GM12801 (cell line): ENCODE data around the gene SIGLEC9.

Experiments used
- CTCF ChIP-seq: IDR thresholded peaks from one replicate; pipeline ENCODE4 v1.5.1; 2011; ENCODE audit warnings: control low read depth; ENCODE audit not compliant: insufficient read length; ENCODE audit errors: extremely low read depth

The SIGLEC9 gene

GRCh38 chr19:51135986-51136762 lies 11.5 kb downstream of the SIGLEC9 start:
- no peak for TF ChIP-seq CTCF

GRCh38 chr19:51136851-51137551 lies 12.3 kb downstream of the SIGLEC9 start:
- no peak for TF ChIP-seq CTCF

GRCh38 chr19:51137792-51138425 lies 13.2 kb downstream of the SIGLEC9 start:
- TF ChIP-seq CTCF, result no peak

GRCh38 chr19:51138549-51138979 lies 13.9 kb downstream of the SIGLEC9 start:
- no peak for TF ChIP-seq CTCF

- TF ChIP-seq CTCF, result no peak
These were observed 14.8 kb downstream of the SIGLEC9 start for GRCh38 chr19:51139299-51140014.

GRCh38 chr19:51140441-51140840 lies 15.7 kb downstream of the SIGLEC9 start:
- no peak for TF ChIP-seq CTCF

- TF ChIP-seq CTCF, result no peak
These were observed 16.5 kb downstream of the SIGLEC9 start for GRCh38 chr19:51141181-51141580.
